HEK293T (cell line): Measurements from ENCODE around the gene SMIM1.

ENCODE experiments used
- CTCF ChIA-PET: fragments of 350-600 bp; formaldehyde crosslinking; extraction: SDS; loops from one replicate; lab custom pipeline; 2021; ENCODE audit warnings: antibody characterized with exemption, inconsistent platforms; lab: Yijun Ruan, JAX
- POLR2A ChIA-PET: fragments of 350-600 bp; formaldehyde crosslinking; extraction: SDS; loops from one replicate; lab custom pipeline; 2020; ENCODE audit warnings: antibody characterized with exemption, inconsistent platforms; lab: Yijun Ruan, JAX
- DNase-seq: peaks from one replicate; pipeline ENCODE4 v3.0.0; 2012; ENCODE audit warnings: mixed read lengths; ENCODE audit errors: extremely low spot score
- ARNT ChIP-seq: fragments of 450-650 bp; IDR thresholded peaks from 2 replicates; pipeline ENCODE4 v1.6.1; 2017; ENCODE audit warnings: mild to moderate bottlenecking
- BHLHE40 ChIP-seq: fragments of 450-650 bp; IDR thresholded peaks from 2 replicates; pipeline ENCODE4 v1.6.1; 2016; ENCODE audit warnings: mild to moderate bottlenecking, moderate library complexity, borderline replicate concordance
- CTBP1 ChIP-seq: fragments of 450-650 bp; IDR thresholded peaks from 2 replicates; pipeline ENCODE4 v1.6.1; 2016; ENCODE audit warnings: borderline replicate concordance
- ELF4 ChIP-seq: fragments of 450-650 bp; IDR thresholded peaks from 2 replicates; pipeline ENCODE4 v1.6.1; 2017; ENCODE audit warnings: antibody characterized with exemption
- FOXA1 ChIP-seq: fragments of 450-650 bp; IDR thresholded peaks from 2 replicates; pipeline ENCODE4 v1.6.1; 2016; ENCODE audit warnings: mild to moderate bottlenecking
- FOXK2 ChIP-seq: fragments of 450-650 bp; IDR thresholded peaks from 2 replicates; pipeline ENCODE4 v1.6.1; 2016; ENCODE audit warnings: mild to moderate bottlenecking
- FOXM1 ChIP-seq: fragments of 450-650 bp; IDR thresholded peaks from 2 replicates; pipeline ENCODE4 v1.6.1; 2017; ENCODE audit warnings: mild to moderate bottlenecking, borderline replicate concordance
- HDGF ChIP-seq: fragments of 450-650 bp; IDR thresholded peaks from 2 replicates; pipeline ENCODE4 v1.6.1; 2017; ENCODE audit warnings: antibody characterized with exemption, borderline replicate concordance
- L3MBTL2 ChIP-seq: fragments of 450-650 bp; conservative IDR thresholded peaks from 2 replicates; pipeline ENCODE4 v1.6.1; 2016; ENCODE audit warnings: mild to moderate bottlenecking
- LEF1 ChIP-seq: fragments of 450-650 bp; IDR thresholded peaks from 2 replicates; pipeline ENCODE4 v1.6.1; 2017; ENCODE audit warnings: mild to moderate bottlenecking, borderline replicate concordance
- NFRKB ChIP-seq: fragments of 450-650 bp; IDR thresholded peaks from 2 replicates; pipeline ENCODE4 v1.6.1; 2016; ENCODE audit warnings: mild to moderate bottlenecking, moderate library complexity
- PKNOX1 ChIP-seq: fragments of 450-650 bp; IDR thresholded peaks from 2 replicates; pipeline ENCODE4 v1.6.1; 2016
- SP1 ChIP-seq: fragments of 450-650 bp; IDR thresholded peaks from 2 replicates; pipeline ENCODE4 v1.6.1; 2017
- SUZ12 ChIP-seq: fragments of 450-650 bp; IDR thresholded peaks from 2 replicates; pipeline ENCODE4 v1.6.1; 2016; ENCODE audit warnings: mild to moderate bottlenecking
- TARDBP ChIP-seq: fragments of 450-650 bp; IDR thresholded peaks from 2 replicates; pipeline ENCODE4 v1.6.1; 2016
- ZNF384 ChIP-seq: fragments of 450-650 bp; IDR thresholded peaks from 2 replicates; pipeline ENCODE4 v1.6.1; 2016

The SMIM1 gene

GRCh38 chr1:3821447-3821846, 48.9 kb downstream of the SMIM1 start:
- POLR2A ChIA-PET: interaction anchor here (1.5 kb wide), 1 partner anchor 25 kb away, joined by 3 read pairs; the partner anchor contains the start of gene LRRC47
- no peak for DNase-seq
- TF ChIP-seq FOXK2: no peak
- no peak for TF ChIP-seq FOXA1
- no peak for TF ChIP-seq LEF1
- no peak for TF ChIP-seq HDGF
- no peak for TF ChIP-seq L3MBTL2
- CTCF ChIA-PET: no interaction called here

- ChIA-PET CTCF (no interaction called here), POLR2A (interaction anchor here (1.5 kb wide), 1 partner anchor 26 kb away, joined by 3 read pairs; the partner anchor contains the start of gene LRRC47)
- no peak for DNase-seq
- TF ChIP-seq FOXK2 (no peak), L3MBTL2 (no peak), BHLHE40 (no peak), SUZ12 (no peak), ARNT (no peak), LEF1 (no peak), ZNF384 (no peak), TARDBP (no peak), ELF4 (no peak), FOXM1 (no peak), SP1 (no peak)
Measured at GRCh38 chr1:3821908-3822307, 49.4 kb downstream of the SMIM1 start.

- no peak for TF ChIP-seq NFRKB
- no peak for TF ChIP-seq SUZ12
- no peak for TF ChIP-seq FOXK2
- no peak for TF ChIP-seq ZNF384
- no peak for TF ChIP-seq TARDBP
- no peak for TF ChIP-seq FOXM1
- no peak for TF ChIP-seq BHLHE40
- no peak for TF ChIP-seq L3MBTL2
- TF ChIP-seq ELF4: no peak
- no peak for TF ChIP-seq ARNT
- TF ChIP-seq LEF1: no peak
- TF ChIP-seq FOXA1: no peak
- TF ChIP-seq SP1: no peak
- no peak for TF ChIP-seq CTBP1
- no peak for TF ChIP-seq PKNOX1
- TF ChIP-seq HDGF: no peak
- POLR2A ChIA-PET: interaction anchor here (1.5 kb wide), 1 partner anchor 26 kb away, joined by 3 read pairs; the partner anchor contains the start of gene LRRC47
- no peak for DNase-seq
- CTCF ChIA-PET: no interaction called here
Measured at GRCh38 chr1:3822421-3822820, 49.9 kb downstream of the SMIM1 start.

- no peak for DNase-seq
- TF ChIP-seq FOXA1 (no peak), SUZ12 (no peak), ARNT (no peak), ZNF384 (no peak), HDGF (no peak), PKNOX1 (no peak)
- ChIA-PET CTCF (no interaction called here), POLR2A (no interaction called here)
Measured at GRCh38 chr1:3824650-3825049, 52.1 kb downstream of the SMIM1 start.

- ChIA-PET POLR2A (no interaction called here), CTCF (no interaction called here)
- DNase-seq: no peak
- TF ChIP-seq L3MBTL2: no peak
- TF ChIP-seq FOXM1: no peak
Measured at GRCh38 chr1:3825356-3825755, 52.8 kb downstream of the SMIM1 start.
